Endothelial cell (in vitro differentiated cells): ENCODE measurements around the gene PRDM11. TPM values are rescaled to one million over a fixed set of nuclear protein-coding genes. Genes with fewer than 3 reads are reported as not detected.
A peak's percentile ranks its signal among the peaks of the same experiment; 100 is the strongest.

Experiments
- DNase-seq: peaks from one replicate; pipeline ENCODE4 v3.0.0; 2021; ENCODE audit warnings: low spot score
- H3K27ac Mint-ChIP-seq: one replicate; pipeline ENCODE4 v1.8.0; 2021; ENCODE audit warnings: mixed read lengths, inconsistent platforms; ENCODE audit not compliant: unreplicated experiment
- H3K27me3 Mint-ChIP-seq: one replicate; pipeline ENCODE4 v1.8.0; 2021; ENCODE audit warnings: mild to moderate bottlenecking, moderate library complexity, mixed read lengths, inconsistent platforms; ENCODE audit not compliant: unreplicated experiment
- H3K36me3 Mint-ChIP-seq: one replicate; pipeline ENCODE4 v1.8.0; 2021; ENCODE audit warnings: mild to moderate bottlenecking, low read depth, mixed read lengths, inconsistent platforms; ENCODE audit not compliant: unreplicated experiment
- H3K4me1 Mint-ChIP-seq: one replicate; pipeline ENCODE4 v1.8.0; 2021; ENCODE audit warnings: mild to moderate bottlenecking, mixed read lengths, inconsistent platforms; ENCODE audit not compliant: unreplicated experiment
- H3K4me3 Mint-ChIP-seq: one replicate; pipeline ENCODE4 v1.8.0; 2021; ENCODE audit warnings: mild to moderate bottlenecking, mixed read lengths, inconsistent platforms; ENCODE audit not compliant: unreplicated experiment
- H3K9me3 Mint-ChIP-seq: one replicate; pipeline ENCODE4 v1.8.0; 2021; ENCODE audit warnings: mixed read lengths, inconsistent platforms; ENCODE audit not compliant: unreplicated experiment
- total RNA-seq: library from RNA; stranded (reverse); fragmentation: NEBNext Ultra II Directional; extraction: Animal tissue kit (Norgen Biotek cat#: 25700); gene quantifications from one replicate; pipeline ENCODE4 v1.2.1, GENCODE V29; 2021; ENCODE audit not compliant: unreplicated experiment
- TF ChIP-seq, protein P1 (sequence below): fragments of 200-600 bp; sonication (generic); IDR thresholded peaks from one replicate; pipeline ENCODE4 v1.5.0; 2021; ENCODE audit warnings: antibody characterized with exemption; ENCODE audit not compliant: unreplicated experiment

Gene PRDM11
- total RNA-seq, 1 donor from 2014 or later, result 16.0 TPM

DNA sequence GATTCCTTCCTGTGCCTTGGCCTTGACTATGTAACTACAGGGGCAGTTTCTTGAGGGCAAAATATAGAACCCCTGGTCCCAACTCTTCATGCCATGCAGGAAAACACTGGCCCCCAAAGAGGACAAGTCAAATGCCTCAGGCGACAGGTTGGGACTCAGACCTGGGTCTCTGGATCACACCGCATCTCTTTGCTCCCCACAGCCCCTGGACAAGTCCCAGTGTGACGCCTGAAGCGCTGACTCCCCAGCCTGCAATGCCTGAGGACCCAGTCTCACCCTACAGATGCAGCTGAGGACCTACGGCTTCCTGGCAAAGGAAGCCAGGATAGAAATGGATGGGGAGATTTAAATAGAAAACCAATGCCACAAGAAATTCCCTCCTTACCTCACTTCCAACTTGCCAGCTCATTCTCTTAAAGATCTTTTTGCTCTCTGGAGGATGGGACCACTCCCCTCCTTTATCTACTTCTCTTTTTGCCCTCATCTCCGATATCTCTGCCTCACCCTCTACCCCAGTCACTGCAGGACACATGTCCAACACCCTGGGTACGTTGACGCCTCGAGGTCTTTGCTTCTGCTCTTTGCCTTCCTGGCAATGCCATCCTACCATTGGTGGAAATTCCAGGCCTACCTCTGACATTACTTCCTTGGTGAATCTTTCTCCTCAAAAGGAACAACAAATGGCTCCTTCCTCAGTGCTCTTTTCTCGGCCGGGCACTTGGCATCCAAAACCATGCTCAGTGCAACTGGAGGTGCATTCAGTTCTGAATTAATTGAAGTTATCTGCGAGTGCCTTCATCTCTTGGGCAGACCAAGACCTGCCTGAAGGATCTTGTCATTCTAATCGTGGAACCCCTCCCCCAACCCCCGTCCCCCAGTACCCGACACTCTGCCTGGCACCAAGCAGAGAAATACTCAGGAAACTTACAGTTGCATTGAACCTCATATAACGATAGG lies 2.0 kb upstream of the PRDM11 start:
- Mint-ChIP-seq H3K27me3 (peaks cover 18% of the 10 kb centered on the region), H3K9me3 (no peaks in the 10 kb centered on the region), H3K27ac (no peak overlapping the region), H3K36me3 (peaks cover 7% of the 10 kb centered on the region), H3K4me3 (no peak overlapping the region), H3K4me1 (peaks cover 23% of the 10 kb centered on the region)
- TF ChIP-seq, protein P1, sequence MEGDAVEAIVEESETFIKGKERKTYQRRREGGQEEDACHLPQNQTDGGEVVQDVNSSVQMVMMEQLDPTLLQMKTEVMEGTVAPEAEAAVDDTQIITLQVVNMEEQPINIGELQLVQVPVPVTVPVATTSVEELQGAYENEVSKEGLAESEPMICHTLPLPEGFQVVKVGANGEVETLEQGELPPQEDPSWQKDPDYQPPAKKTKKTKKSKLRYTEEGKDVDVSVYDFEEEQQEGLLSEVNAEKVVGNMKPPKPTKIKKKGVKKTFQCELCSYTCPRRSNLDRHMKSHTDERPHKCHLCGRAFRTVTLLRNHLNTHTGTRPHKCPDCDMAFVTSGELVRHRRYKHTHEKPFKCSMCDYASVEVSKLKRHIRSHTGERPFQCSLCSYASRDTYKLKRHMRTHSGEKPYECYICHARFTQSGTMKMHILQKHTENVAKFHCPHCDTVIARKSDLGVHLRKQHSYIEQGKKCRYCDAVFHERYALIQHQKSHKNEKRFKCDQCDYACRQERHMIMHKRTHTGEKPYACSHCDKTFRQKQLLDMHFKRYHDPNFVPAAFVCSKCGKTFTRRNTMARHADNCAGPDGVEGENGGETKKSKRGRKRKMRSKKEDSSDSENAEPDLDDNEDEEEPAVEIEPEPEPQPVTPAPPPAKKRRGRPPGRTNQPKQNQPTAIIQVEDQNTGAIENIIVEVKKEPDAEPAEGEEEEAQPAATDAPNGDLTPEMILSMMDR, result no peak
- no peak for DNase-seq

DNA sequence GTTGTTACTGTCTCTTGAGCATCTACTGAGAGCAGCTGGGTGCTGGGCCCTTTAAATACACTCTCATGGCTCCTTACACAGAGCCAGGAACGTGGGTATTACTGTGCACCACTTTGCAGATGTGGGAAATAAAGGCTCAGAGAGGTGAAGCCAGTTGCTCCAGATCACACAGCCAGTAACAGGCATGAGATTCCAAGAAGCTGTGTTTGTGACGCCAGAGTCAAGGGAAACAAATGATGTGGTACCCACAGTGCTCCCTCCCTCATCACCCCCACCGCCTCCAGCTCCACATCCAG lies 1.4 kb upstream of the PRDM11 start:
- Mint-ChIP-seq H3K27me3 (peaks cover 19% of the 10 kb centered on the region), H3K36me3 (peaks cover 9% of the 10 kb centered on the region), H3K27ac (no peak overlapping the region), H3K9me3 (no peaks in the 10 kb centered on the region), H3K4me3 (peak overlapping the region; percentile 47), H3K4me1 (peaks cover 23% of the 10 kb centered on the region)
- DNase-seq, result no peak
- TF ChIP-seq, protein P1, result no peak

DNA sequence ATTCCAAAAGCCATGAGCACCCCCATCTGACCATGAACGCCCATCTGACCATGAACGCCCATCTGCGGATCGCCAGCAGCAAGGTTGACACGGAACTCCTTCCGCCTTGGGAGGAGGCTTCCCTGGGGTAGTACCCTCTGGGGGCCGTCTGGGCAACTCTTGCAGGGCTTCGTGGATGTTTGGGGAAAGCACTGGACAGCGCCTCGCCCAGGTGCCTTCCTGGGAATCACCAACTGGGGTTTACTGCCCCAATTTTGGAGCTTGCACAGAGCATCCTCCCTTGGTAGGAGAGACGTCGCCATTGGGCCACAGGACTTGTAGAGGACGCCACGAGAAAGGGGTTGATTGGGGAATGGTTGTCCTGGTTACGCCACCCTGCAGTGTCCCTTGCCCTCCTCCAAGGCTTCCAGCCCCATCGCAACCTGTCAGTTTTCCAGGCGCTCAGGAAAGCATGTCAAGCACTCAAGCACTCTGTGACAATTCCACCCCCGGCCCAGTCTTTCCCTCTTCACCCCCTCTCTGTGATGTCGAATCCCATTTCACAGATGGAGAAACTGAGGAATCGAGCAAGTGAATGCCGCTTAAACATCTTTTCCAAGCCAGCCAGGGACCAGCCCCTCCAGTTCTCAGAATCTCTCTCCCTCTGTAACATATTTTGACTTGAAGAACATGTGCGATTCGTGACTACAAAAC lies 914 bp upstream of the PRDM11 start:
- TF ChIP-seq, protein P1, result no peak
- Mint-ChIP-seq H3K4me1 (peaks cover 23% of the 10 kb centered on the region), H3K36me3 (peaks cover 14% of the 10 kb centered on the region), H3K4me3 (peak overlapping the region; percentile 93), H3K9me3 (no peaks in the 10 kb centered on the region), H3K27me3 (peaks cover 22% of the 10 kb centered on the region), H3K27ac (peak overlapping the region; percentile 94)
- peak; percentile 38 for DNase-seq

DNA sequence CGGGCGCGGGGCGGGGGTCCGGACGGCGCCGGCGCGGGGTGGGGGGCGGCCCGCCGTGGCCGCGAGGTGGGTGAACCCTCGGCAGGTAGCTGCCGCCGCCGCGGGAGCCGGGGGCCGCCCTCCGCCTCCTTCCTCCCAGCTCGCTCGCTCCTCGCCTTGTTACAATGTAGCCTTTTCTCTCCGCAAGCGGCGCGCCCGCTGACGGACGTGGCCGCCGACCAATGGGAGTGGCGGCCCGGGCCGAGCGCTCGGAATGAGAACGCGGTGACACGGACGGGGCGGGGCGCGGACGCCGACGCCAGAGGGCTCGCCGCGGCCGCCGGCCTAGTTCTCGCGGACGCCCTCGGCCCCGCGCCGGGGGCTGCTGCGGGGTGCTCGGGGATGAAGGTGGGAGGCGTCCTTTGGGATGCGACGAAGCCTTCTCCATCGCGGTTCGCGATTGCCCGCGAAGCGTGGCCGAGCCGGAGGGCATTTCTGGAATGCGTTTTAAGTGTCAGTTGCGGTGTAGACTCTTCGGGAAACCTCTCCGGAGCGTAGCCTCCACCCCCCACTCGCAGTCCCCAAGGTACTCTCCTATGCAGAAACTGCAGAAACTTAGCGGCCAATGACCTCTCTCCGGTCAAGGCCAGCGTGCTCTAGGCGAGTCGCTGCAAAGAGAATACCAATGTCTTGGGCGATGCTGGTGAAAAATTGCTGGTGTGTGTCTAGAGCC lies 734 bp downstream of the PRDM11 start:
- Mint-ChIP-seq H3K4me3 (peak overlapping the region; percentile 92), H3K27ac (peak overlapping the region; percentile 88), H3K36me3 (peaks cover 16% of the 10 kb centered on the region), H3K4me1 (peaks cover 23% of the 10 kb centered on the region), H3K9me3 (no peaks in the 10 kb centered on the region), H3K27me3 (peaks cover 26% of the 10 kb centered on the region)
- TF ChIP-seq, protein P1, result no peak
- peak; percentile 97 for DNase-seq
